HL-60/S4 treated with retinoic acid at 250 ng/mL for 4 days and 3 days (cell line): ENCODE measurements around the gene CMSS1.

ENCODE experiments used
- in situ Hi-C: fragments of 300-500 bp; cut with MboI; formaldehyde crosslinking; loops from 2 replicates; pipeline ENCODE4 v1.7.0; 2022; ENCODE audit warnings: low sequenced_read_pairs

The CMSS1 gene

GRCh38 chr3:99848433-99848832 is 30.8 kb downstream of the CMSS1 start:
- in situ Hi-C loops = loop anchor here (25.0 kb wide), 1 partner anchor 739 kb away; no protein-coding TSS in a partner anchor

GRCh38 chr3:99850608-99851007 is 32.9 kb downstream of the CMSS1 start:
- in situ Hi-C loops = no loop called here

- in situ Hi-C loops = no loop called here
These were observed 34.3 kb downstream of the CMSS1 start for GRCh38 chr3:99851955-99852354.

- in situ Hi-C loops = no loop called here
These were observed 35.2 kb downstream of the CMSS1 start for GRCh38 chr3:99852851-99853250.

DNA sequence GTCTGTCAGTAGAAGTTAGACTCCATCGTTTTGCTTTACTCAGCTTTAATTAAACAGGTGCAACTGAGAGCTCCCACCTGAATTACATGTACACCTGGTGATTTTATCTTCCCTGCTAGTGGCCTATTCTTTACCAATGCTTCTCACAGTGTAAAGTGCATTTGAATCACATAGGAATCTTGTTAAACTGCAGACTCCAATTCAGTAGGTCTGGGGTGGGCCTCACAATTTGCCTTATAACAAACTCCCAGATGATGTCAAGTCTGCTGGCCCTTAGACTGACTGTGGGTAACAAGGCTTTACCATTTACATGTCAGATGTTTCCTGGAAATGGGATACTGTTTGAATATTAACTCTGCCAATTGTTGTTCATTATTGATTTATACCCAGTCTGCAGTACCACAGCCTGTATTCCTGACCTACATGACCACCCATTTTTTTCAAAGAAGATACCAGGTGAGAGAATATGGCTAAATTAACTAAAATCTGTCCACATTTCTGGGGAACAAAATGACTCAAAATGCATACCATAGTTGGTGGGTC is 37.2 kb downstream of the CMSS1 start:
- in situ Hi-C loops = no loop called here

- in situ Hi-C loops = no loop called here
These were observed 38.2 kb downstream of the CMSS1 start for GRCh38 chr3:99855900-99856299.

DNA sequence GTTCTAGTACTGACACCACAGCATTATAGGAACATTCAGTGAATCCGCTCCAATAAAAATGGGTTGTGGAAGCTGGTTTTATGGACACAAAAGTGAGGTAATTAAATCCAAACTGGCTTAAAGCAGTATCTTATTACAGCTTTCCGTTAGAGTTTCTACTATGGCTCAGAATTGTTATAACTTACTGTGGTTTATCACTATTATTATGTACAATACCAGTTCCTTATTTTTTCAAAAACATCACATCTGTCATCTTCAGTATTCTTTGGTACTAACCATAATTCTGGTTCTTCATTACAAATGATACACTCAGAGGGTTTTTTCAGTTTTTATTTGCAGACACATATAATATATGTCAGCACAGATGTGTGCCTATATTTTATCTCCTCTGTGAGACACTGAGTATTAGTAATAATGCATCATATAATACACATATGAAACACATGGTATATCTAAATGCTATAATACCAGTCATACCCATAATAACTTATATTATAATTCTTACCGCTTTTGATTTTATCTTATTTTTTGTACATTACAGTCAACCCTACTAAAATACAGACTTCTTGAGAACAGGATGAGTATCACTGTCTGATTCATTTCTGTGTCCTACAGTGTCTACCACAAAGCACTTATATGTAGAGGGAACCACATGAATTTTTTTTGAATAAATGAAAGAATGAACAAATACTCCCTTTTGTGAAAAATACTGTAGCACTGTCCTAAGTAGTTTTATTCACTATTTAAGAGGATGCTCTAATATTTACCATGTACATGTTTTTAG is 39.0 kb downstream of the CMSS1 start:
- in situ Hi-C loops = no loop called here

GRCh38 chr3:99857278-99857677 is 39.6 kb downstream of the CMSS1 start:
- in situ Hi-C loops = no loop called here

DNA sequence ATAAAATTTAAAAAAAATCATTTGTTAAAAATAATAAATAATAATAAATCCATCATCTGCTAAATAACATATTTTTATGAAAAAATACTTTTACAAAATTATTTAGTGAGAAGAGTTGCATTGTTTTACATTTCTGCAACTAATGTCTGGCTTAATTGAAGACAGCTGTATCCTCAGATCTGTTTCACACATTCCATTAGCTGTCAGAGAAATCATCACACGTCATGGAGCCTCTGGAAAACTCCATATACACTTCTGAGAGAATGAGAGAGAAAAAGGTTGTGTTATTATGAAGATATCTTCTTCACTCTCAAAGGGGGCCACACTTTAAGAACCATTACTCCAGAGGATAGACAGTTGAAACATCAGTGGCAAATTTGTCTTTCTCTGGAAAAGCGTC is 40.8 kb downstream of the CMSS1 start:
- in situ Hi-C loops = no loop called here

DNA sequence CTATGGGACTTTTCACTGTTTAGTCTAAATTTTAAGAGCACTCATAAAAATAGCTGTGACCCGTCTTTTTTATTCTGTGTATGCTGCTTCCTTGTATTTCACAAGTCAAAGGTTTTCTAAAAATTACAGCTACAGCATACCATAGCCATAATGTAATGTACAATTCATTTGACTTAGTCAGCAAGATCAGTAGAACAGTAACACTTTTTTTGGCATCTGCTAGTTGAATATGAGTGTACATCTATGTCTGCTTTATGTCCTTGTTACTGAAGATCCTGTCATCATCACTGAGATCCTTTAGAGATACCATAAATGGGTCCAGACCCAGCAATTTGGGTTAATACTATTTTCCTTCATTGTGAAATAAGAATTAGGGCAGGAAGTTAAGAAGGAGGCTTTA is 42.2 kb downstream of the CMSS1 start:
- in situ Hi-C loops = no loop called here

GRCh38 chr3:99861216-99861615 is 43.6 kb downstream of the CMSS1 start:
- in situ Hi-C loops = no loop called here

- in situ Hi-C loops = no loop called here
These were observed 44.5 kb downstream of the CMSS1 start for GRCh38 chr3:99862208-99862607.

GRCh38 chr3:99863002-99863401 is 45.3 kb downstream of the CMSS1 start:
- in situ Hi-C loops = no loop called here

DNA sequence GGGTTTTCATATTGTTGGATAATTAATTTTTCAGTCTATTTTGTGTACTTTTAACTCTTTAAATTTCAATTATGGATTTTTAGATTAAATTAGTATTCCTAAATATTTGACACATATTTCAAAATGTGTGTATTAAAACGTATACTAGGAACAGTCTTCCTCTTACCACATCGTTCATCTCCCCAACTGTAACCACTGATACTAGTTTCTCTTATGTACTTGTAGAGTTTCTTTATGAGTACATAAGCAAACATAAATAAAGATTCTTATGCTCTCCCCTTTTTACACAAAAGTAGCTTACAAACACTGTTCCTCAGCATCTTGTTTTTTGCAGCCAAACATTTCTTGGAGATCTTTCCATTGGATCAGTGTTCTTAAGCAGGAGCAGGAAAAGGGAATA is 45.9 kb downstream of the CMSS1 start:
- in situ Hi-C loops = no loop called here

DNA sequence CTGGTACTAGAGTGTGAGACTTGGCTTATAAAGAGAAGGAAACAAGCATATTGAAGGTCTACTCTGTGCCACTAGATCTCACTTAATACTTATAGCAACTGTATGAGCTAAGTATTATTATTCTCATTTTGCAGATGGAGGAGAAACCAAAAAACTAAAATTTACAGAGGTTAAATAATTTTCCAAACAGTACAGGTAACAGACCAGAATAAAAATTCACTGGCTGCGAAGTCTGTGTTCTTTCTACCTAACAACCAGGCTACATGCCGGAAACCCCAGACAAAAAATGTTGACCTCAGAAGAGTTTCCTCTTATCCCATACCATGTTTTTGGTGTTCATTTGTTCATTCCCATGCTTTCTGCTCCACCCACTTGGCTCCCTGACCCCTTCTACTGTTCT is 46.6 kb downstream of the CMSS1 start:
- in situ Hi-C loops = no loop called here

GRCh38 chr3:99865321-99865720 is 47.7 kb downstream of the CMSS1 start:
- in situ Hi-C loops = no loop called here

DNA sequence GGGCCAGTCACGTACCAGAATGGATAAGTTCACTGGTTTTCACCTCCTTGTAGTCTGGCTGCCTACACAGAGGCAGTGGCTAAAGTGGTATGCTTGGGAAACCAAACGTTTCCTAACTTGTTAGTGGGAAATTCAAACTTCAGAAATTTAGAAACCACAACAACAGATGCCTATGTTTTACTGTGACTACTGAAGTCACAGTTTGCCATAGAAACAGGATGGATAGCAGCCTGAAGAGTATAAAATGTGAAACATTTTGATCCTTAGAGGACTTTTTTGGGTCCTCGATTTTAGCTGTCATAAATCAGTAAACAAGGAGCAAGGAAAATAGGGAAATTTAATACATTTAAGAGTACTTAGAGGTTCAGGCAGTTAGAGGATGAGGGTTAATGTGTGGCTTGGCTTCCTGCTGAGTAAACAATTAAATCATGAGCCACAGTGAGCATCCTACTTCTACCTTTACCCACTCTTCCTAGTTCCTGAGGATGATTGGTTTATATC is 48.6 kb downstream of the CMSS1 start:
- in situ Hi-C loops = no loop called here

GRCh38 chr3:99867594-99868310 is 50.1 kb downstream of the CMSS1 start:
- in situ Hi-C loops = no loop called here

DNA sequence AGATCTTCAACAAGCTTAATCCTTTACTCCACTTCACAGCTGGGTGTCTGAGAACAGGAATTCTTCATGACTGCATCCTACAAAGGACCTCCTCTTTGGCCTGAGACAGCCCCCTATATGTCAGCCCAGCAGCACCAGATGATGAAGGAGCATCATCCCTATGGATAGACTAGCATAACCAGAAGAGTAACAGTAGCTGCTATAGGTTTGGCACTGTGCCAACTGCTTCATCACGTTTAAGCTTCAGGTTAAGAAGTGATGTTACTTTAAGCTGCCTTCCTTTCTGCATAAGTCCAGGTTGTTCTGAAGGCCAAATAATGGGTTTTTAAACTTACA is 50.6 kb downstream of the CMSS1 start:
- in situ Hi-C loops = no loop called here

DNA sequence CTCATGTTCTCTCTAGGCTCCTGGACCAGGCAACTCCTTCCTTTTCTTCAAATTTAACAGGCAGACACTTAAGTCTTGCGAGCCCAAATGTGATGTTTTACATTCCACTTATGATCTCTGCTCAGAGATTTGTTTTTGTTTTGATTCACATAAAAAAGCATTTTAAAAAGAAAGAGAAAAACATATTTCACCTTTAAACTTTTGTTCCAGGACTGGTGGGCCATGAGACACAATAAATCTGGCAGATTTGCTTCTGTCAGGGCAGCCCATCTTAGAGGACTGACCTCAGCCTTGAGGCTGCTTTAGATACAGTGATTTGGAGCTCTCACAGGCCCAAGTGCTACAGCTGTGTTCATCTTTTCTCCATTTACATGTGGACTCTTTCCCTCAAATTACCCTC is 52.0 kb downstream of the CMSS1 start:
- in situ Hi-C loops = no loop called here

- in situ Hi-C loops = no loop called here
These were observed 53.0 kb downstream of the CMSS1 start for GRCh38 chr3:99870712-99871111.
